HFFc6 (cell line): ENCODE measurements around the gene SHANK2. TPM values are rescaled to one million over a fixed set of nuclear protein-coding genes. Genes with fewer than 3 reads are reported as not detected.

Source experiments
- DNase-seq: peaks from one replicate; pipeline ENCODE4 v3.0.0-alpha.2; 2018
- H3K27ac Mint-ChIP-seq: 2 replicates; pipeline ENCODE4 v1.8.0; 2020; ENCODE audit warnings: mild to moderate bottlenecking, mixed read lengths
- H3K27me3 Mint-ChIP-seq: 2 replicates; pipeline ENCODE4 v1.8.0; 2021; ENCODE audit warnings: mild to moderate bottlenecking, moderate library complexity, mixed read lengths; ENCODE audit not compliant: insufficient read depth
- H3K36me3 Mint-ChIP-seq: 2 replicates; pipeline ENCODE4 v1.8.0; 2021; ENCODE audit warnings: low read depth, mixed read lengths
- H3K4me1 Mint-ChIP-seq: 2 replicates; pipeline ENCODE4 v1.8.0; 2020; ENCODE audit warnings: low read depth, mixed read lengths
- H3K4me3 Mint-ChIP-seq: 2 replicates; pipeline ENCODE4 v1.8.0; 2020; ENCODE audit warnings: mild to moderate bottlenecking, moderate library complexity, mixed read lengths
- H3K9me3 Mint-ChIP-seq: 2 replicates; pipeline ENCODE4 v1.8.0; 2020; ENCODE audit warnings: mild to moderate bottlenecking, mixed read lengths
- CTCF ChIP-seq: fragments of 200-600 bp; sonication (generic); IDR thresholded peaks from 2 replicates; pipeline ENCODE4 v1.5.0; 2021; ENCODE audit warnings: antibody characterized with exemption, mild to moderate bottlenecking
- total RNA-seq, 6 experiments: library from RNA; stranded (reverse); fragmentation: NEBNext Ultra II Directional; extraction: Animal tissue kit (Norgen Biotek cat#: 25700); gene quantifications; 2 replicates in 1 of 6; 3 replicates in 5 of 6; pipeline ENCODE4 v1.2.3, GENCODE V29; 2021

Gene SHANK2
- total RNA-seq, 6 experiments from 2014 or later: 0.77 to 2.0 (median 1.0) TPM

- no peak for TF ChIP-seq CTCF
- H3K27ac Mint-ChIP-seq: peak overlapping the region; percentile 99
- H3K27me3 Mint-ChIP-seq: peaks cover 6% of the 10 kb centered on the region
- no peak for DNase-seq
- no peak overlapping the region for H3K4me3 Mint-ChIP-seq
- peaks cover 63% of the 10 kb centered on the region for H3K4me1 Mint-ChIP-seq
- no peaks in the 10 kb centered on the region for H3K9me3 Mint-ChIP-seq
- peaks cover 12% of the 10 kb centered on the region; the same call in 1 of the 2 replicates for H3K36me3 Mint-ChIP-seq
These were observed 45.7 kb upstream of the SHANK2 start for GRCh38 chr11:71298016-71298550.

- Mint-ChIP-seq H3K4me3 (no peak overlapping the region), H3K27ac (no peak overlapping the region)
These were observed 42.6 kb upstream of the SHANK2 start for GRCh38 chr11:71294846-71295600.

GRCh38 chr11:71293961-71294782, 41.8 kb upstream of the SHANK2 start:
- H3K4me3 Mint-ChIP-seq: no peak overlapping the region
- DNase-seq: no peak
- peaks cover 26% of the 10 kb centered on the region for H3K9me3 Mint-ChIP-seq
- H3K27ac Mint-ChIP-seq: no peak overlapping the region
- peaks cover 34% of the 10 kb centered on the region for H3K36me3 Mint-ChIP-seq
- no peak for TF ChIP-seq CTCF
- peaks cover 25% of the 10 kb centered on the region for H3K4me1 Mint-ChIP-seq
- peaks cover 3% of the 10 kb centered on the region; the same call in 1 of the 2 replicates for H3K27me3 Mint-ChIP-seq

More at GRCh38 chr11:71294846-71295600, 42.6 kb upstream of the SHANK2 start:
- no peak for TF ChIP-seq CTCF
- Mint-ChIP-seq H3K36me3 (peaks cover 30% of the 10 kb centered on the region), H3K9me3 (peaks cover 18% of the 10 kb centered on the region), H3K27me3 (peaks cover 6% of the 10 kb centered on the region), H3K4me1 (peaks cover 34% of the 10 kb centered on the region)
- no peak for DNase-seq

GRCh38 chr11:71286701-71287643, 34.6 kb upstream of the SHANK2 start:
- no peak for TF ChIP-seq CTCF
- peaks cover 31% of the 10 kb centered on the region for H3K4me1 Mint-ChIP-seq
- H3K27ac Mint-ChIP-seq: peak overlapping the region; percentile 70
- peaks cover 29% of the 10 kb centered on the region for H3K36me3 Mint-ChIP-seq
- H3K27me3 Mint-ChIP-seq: peaks cover 15% of the 10 kb centered on the region
- peaks cover 34% of the 10 kb centered on the region for H3K9me3 Mint-ChIP-seq
- peak overlapping the region; percentile 57 for H3K4me3 Mint-ChIP-seq
- peak; percentile 97 for DNase-seq

GRCh38 chr11:71285111-71285510, 32.7 kb upstream of the SHANK2 start:
- H3K9me3 Mint-ChIP-seq: peaks cover 17% of the 10 kb centered on the region
- TF ChIP-seq CTCF: no peak
- no peak overlapping the region for H3K27ac Mint-ChIP-seq
- DNase-seq: no peak
- H3K27me3 Mint-ChIP-seq: peaks cover 27% of the 10 kb centered on the region
- H3K4me1 Mint-ChIP-seq: peaks cover 31% of the 10 kb centered on the region
- peaks cover 12% of the 10 kb centered on the region for H3K36me3 Mint-ChIP-seq
- H3K4me3 Mint-ChIP-seq: no peak overlapping the region
